Motor neuron (in vitro differentiated cells): ENCODE results near the gene COX7A1. TPM values are rescaled to one million over a fixed set of nuclear protein-coding genes. Genes with fewer than 3 reads are reported as not detected.
A peak's percentile ranks its signal among the peaks of the same experiment; 100 is the strongest.
"Not testable (repeated sequence)": the region's sequence is repeated elsewhere in the genome, so short reads cannot be mapped to it uniquely, and the experiment has no call there.

Experiments
- ATAC-seq, 8 experiments: fragments of 200-7000 bp; cut with Tn5 transposase; replicated peaks in 6 of 8; 2 replicates each; pipeline ENCODE4 v1.8.0; 2021; ENCODE audit warnings: mild to moderate bottlenecking in 8 of 8, moderate library complexity in 8 of 8
- H3K27ac ChIP-seq, 2 donors: fragments of 250-450 bp; sonication (Bioruptor Pico); 2 replicates each; pipeline ENCODE4 v1.9.0; 2021; ENCODE audit warnings: antibody characterized with exemption in 2 of 2, mild to moderate bottlenecking in 2 of 2, moderate library complexity in 1 of 2
- H3K4me1 ChIP-seq, 2 donors: fragments of 250-450 bp; sonication (Bioruptor Pico); replicated peaks in 1 of 2; 2 replicates each; pipeline ENCODE4 v1.6.1; 2021; ENCODE audit warnings: antibody characterized with exemption in 2 of 2, mild to moderate bottlenecking in 2 of 2, moderate library complexity in 1 of 2
- H3K4me3 ChIP-seq, 5 donors: fragments of 250-450 bp; sonication (Bioruptor Pico); 2 replicates each; pipeline ENCODE4 v1.9.0; 2021; ENCODE audit warnings: antibody characterized with exemption in 5 of 5, mild to moderate bottlenecking in 5 of 5, moderate library complexity in 4 of 5
- WGBS, 10 experiments: fragments of 450-650 bp; shearing (Covaris generic); methylation state at CpG; one replicate each; pipeline ENCODE4 v1.0.0; 2022; 5-methylcytosine and 5-hydroxymethylcytosine counted together
- in situ Hi-C, 9 experiments: fragments of 400-800 bp; cut with MboI; loops; one replicate each; pipeline ENCODE4 v1.15.0; 2021; ENCODE audit warnings: low sequenced_read_pairs in 9 of 9, low pct_unique_long_range_greater_than_20kb in 2 of 9; ENCODE audit not compliant: unreplicated experiment in 9 of 9
- total RNA-seq, 8 experiments: library from RNA; unstranded; fragments of 300-600 nt; gene quantifications; 2 replicates each; pipeline versions ENCODE4 v1.2.3 to v1.2.4, GENCODE V29; 2022

Gene COX7A1
- total RNA-seq: 10 to 100 TPM in 1 of 8 experiments, 1 to 10 TPM in 3, under 1 TPM in 3, not detected in 1; 0.54 to 66.9 (median 1.3) TPM

DNA sequence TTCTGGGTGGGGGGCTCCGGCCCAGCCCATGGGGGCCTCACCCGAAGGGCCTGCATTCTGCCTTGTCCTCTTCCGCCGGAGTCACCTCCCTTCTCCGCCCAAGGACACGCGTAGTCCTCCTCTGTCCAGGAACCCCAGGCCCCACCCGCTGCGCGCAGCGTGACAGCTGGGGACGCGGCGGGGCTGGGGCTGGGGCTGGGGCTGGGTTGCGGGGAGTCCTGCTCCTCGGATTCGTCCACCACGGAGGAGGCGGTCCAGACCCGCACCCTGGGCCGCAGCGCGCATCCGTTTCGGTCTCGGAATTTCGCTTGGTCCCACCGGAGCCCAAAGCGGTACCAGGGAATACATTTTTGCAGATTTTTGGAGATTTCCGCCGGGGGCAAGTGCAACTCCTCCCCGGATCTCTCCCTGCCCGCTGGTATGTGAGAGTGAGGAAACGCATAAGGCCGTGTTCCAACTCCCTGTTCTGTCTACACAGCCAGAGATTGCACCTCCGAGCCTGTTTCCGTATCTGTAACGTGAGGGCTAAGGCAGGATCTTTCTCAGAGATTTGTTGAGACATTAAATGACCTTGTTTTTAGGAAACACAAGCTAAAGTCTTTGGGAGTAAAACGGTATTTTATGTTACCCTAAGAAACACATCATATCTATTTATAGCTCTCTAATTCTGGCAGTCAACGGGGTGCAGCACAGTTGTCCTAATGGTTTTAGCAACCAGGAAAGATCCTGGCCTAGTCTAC lies at the start of gene COX7A1:
Gene COX7A1, minus strand, starts transcription at position 96 of the 740 bp plus-strand sequence. Its CDS starts 40 bp downstream, at position 56.
- in situ Hi-C loops: no loop called here
- Histone ChIP-seq H3K27ac (no peak within 1 kb of the TSS), H3K4me3 (no peak within 1 kb of the TSS), H3K4me1 (no peaks in the 10 kb centered on the region)
- 13 to 100% (median 66%) methylated on average over 1 to 19 of the region's 40 CpGs; no CpG with 5 or more reads in 2 of the 10 experiments for WGBS, 10 experiments
- peak in 7 of 8 experiments; percentile 17 to 68 (median 36) for ATAC-seq

DNA sequence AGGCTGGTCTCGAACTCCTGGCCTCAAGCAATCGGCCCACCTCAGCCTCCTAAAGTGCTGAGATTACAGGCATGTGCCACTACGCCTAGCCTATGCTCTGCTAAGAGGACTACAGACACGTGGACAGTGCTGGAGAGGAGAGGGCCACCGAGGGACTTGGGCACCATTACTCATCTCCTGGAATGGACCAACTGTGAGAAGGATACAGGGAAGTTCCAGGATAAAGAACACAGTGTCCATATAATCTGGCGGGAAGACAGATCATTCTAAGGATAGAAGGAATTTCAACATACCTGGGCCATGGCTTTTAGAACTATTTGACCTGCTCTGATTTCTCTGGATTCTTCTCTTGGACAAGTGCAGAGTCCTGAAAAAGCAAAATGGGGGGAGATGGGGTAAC lies 49.4 kb upstream of the COX7A1 start:
- no peak for ATAC-seq
- 14 to 100% (median 88%) methylated on average over 1 to 5 of the region's 6 CpGs; no CpG with 5 or more reads in 3 of the 10 experiments for WGBS, 10 experiments
- Histone ChIP-seq H3K27ac (no peak overlapping the region), H3K4me1 (no peaks in the 10 kb centered on the region), H3K4me3 (no peak overlapping the region)
- in situ Hi-C loops: no loop called here

DNA sequence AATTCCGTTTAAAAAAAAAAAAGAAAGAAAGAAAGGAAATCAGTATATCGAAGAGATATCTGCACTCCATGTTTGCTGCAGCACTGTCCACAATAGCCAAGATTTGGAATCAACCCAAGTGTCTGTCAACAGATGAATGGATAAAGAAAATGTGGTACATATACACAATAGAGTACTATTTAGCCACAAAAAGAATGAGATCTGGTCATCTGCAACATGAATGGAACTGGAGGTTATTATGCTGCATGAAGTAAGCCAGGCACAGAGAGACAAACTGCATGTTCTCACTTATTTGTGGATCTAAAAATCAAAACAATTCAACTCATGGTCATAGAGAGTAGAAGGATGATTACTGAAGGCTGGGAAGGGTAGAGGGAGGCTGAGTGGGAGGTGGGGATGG lies 45.9 kb upstream of the COX7A1 start:
- WGBS, 10 experiments: 86 to 100% (median 100%) methylated on average over 1 to 2 of the region's 2 CpGs
- in situ Hi-C loops: loop anchor here in 1 of 9 experiments (25.0 kb wide), 1 partner anchor 314 kb away; no protein-coding TSS in a partner anchor
- peak in 3 of 8 experiments; percentile 73 to 83 (median 73) for ATAC-seq
- Histone ChIP-seq H3K4me3 (no peak overlapping the region), H3K27ac (no peak overlapping the region), H3K4me1 (no peaks in the 10 kb centered on the region)

DNA sequence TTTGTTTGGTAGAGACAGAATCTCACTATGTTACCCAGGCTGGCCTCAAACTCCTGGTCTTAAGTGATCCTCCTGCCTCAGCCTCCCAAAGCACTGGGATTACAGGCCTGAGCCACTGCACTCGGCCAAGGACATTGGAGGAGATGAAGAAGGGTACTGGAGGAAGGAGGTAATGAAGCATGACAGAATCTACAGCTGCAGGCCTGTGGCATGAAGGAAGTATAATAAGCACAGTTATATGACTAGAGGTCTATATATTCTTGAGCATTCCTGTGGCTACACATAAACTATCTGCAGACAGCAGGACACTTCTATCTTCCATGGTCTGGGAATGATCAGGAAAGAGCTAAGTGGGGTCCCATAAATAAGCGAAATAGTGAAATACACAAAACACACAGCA lies 44.0 kb upstream of the COX7A1 start:
- ATAC-seq: no peak
- Histone ChIP-seq H3K4me3 (no peak overlapping the region), H3K4me1 (no peaks in the 10 kb centered on the region), H3K27ac (no peak overlapping the region)
- 50 to 100% (median 89%) methylated on average over 1 to 2 of the region's 2 CpGs; no CpG with 5 or more reads in 4 of the 10 experiments for WGBS, 10 experiments
- in situ Hi-C loops: loop anchor here in 1 of 9 experiments (25.0 kb wide), 1 partner anchor 316 kb away; no protein-coding TSS in a partner anchor

DNA sequence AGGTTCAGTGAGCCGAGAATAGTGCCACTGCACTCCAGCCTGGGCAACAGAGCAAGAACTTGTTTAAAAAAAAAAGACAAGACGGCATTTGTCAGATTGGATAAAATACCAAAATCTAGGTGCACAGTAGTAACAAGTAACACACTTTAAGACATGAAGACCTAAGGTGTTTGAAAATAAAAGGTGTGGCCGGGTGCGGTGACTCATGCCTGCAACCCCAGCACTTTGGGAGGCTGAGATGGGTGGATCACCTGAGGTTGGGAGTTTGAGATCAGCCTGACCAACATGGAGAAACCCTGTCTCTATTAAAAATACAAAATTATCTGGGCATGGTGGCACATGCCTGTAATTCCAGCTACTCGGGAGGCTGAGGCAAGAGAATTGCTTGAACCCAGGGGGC lies 34.5 kb upstream of the COX7A1 start:
- not testable (repeated sequence) for ATAC-seq, H3K4me1 ChIP-seq, H3K27ac ChIP-seq, H3K4me3 ChIP-seq
- in situ Hi-C loops: loop anchor here in 1 of 9 experiments (25.0 kb wide), 1 partner anchor 326 kb away; no protein-coding TSS in a partner anchor
- WGBS, 10 experiments: 80 to 100% (median 100%) methylated on average over 1 to 4 of the region's 5 CpGs; no CpG with 5 or more reads in 2 of the 10 experiments

DNA sequence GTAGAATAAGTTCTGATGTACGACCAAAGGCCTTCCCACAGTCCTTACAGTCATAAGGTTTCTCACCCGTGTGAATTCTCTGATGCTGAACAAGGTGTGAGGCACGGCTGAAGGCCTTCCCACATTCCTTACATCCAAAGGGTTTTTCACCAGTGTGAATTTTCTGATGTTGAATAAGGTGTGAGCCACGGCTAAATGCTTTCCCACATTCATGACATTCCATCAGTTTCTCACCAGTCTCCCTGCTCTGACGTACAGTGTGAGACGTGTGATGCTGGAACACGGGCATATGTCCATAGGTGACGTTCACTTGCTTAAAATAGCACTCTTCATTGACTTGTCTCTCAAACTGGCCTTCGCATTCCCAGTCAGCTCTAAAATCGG lies 31.0 kb upstream of the COX7A1 start:
- WGBS, 10 experiments: 0 to 100% (median 94%) methylated on average over 1 to 6 of the region's 10 CpGs; no CpG with 5 or more reads in 2 of the 10 experiments
- in situ Hi-C loops: loop anchor here in 1 of 9 experiments (25.0 kb wide), 1 partner anchor 329 kb away; no protein-coding TSS in a partner anchor
- Histone ChIP-seq H3K4me3 (no peak overlapping the region), H3K27ac (no peak overlapping the region), H3K4me1 (no peaks in the 10 kb centered on the region)
- ATAC-seq: no peak

DNA sequence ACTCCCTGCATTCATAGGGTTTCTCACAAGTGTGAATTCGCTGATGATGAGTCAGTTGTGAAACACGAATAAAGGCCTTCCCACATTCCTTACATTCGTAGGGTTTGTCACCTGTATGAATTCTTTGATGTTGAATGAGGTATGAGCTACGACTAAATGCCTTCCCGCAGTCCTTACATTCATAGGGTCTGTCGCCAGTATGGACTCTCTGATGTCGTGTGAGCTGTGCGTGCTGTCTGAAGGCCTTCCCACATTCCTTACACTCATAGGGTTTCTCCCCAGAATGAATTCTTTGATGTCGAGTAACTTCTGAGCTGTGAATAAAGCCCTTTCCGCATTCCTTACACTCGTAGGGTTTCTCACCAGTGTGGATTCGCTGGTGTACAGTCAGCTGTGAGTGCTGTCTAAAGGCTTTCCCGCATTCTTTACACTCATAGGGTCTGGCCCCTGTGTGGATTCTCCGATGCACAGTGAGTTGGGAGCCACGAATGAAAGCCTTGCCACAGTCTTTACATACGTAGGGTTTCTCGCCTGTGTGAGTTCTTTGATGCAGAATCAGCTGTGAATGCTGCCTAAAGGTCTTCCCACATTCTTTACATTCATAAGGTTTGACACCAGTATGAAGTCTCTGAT lies 30.5 kb upstream of the COX7A1 start:
- Histone ChIP-seq H3K4me3 (no peak overlapping the region), H3K4me1 (no peaks in the 10 kb centered on the region), H3K27ac (no peak overlapping the region)
- in situ Hi-C loops: loop anchor here in 1 of 9 experiments (25.0 kb wide), 1 partner anchor 330 kb away; no protein-coding TSS in a partner anchor
- 70 to 90% (median 80%) methylated on average over 1 to 16 of the region's 17 CpGs for WGBS, 10 experiments
- ATAC-seq: peak in 1 of 8 experiments; percentile 23

DNA sequence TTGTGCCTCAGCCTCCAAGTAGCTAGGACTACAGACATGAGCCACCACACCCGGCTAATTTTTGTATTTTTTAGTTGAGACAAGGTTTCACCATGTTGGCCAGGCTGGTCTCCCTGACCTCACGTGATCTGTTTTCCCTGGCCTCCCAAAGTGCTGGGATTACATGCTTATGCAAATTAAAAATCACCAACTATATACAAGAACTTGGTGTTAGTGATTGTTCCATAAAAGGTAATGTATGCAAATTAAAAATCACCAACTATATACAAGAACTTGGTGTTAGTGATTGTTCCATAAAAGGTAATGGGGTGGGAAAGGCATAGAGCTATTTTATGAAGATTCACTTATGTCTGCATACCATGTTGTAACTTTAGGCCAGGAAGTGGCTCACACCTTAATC lies 26.8 kb upstream of the COX7A1 start:
- in situ Hi-C loops: loop anchor here in 2 of 9 experiments (10.0 to 25.0 kb wide), 2 partner anchors 54 to 333 kb away; no protein-coding TSS in a partner anchor
- 17 to 100% (median 82%) methylated on average over 1 to 2 of the region's 2 CpGs; no CpG with 5 or more reads in 2 of the 10 experiments for WGBS, 10 experiments
- not testable (repeated sequence) for H3K4me1 ChIP-seq, H3K4me3 ChIP-seq, H3K27ac ChIP-seq
- ATAC-seq: peak in 3 of 8 experiments; percentile 80 to 93 (median 82)

DNA sequence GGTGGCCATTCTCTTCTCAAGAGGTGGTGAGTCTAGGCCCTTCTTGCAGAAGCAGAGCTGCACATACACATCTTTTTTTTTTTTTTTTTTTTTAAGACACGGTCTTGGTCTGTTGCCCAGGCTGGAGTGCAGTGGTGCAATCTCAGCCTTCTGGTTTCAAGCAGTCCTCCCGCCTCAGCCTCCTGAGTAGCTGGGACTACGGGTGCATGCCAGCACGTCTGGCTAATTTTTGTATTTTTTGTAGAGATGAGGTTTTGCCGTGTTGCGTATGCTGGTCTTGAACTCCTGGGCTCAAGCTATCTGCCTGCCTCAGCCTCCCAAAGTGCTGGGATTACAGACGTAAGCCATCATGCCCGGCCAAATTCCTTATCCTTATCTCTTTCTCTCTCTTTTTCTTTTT lies 21.6 kb upstream of the COX7A1 start:
- H3K4me1 ChIP-seq, ATAC-seq, H3K27ac ChIP-seq, H3K4me3 ChIP-seq: not testable (repeated sequence)
- WGBS, 10 experiments: 0 to 100% (median 84%) methylated on average over 1 to 7 of the region's 8 CpGs; no CpG with 5 or more reads in 3 of the 10 experiments
- in situ Hi-C loops: loop anchor here in 1 of 9 experiments (10.0 kb wide), 1 partner anchor 49 kb away; no protein-coding TSS in a partner anchor

DNA sequence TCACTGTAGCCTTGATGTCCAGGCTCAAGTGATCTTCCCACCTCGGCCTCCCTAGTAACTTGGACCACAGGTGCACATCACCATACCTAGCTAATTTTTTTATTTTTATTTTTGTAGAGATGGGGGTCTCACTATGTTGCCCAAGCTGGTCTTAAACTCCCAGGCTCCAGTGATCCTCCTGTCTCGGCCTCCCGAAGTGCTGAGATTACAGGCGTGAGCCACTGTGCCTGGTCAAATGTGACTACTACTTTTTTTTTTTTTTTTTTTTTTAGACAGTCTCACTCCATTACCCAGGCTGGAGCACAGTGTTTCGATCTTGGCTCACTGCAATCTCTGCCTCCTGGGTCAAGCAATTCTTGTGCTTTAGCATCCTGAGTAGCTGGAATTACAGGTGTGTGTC lies 20.6 kb upstream of the COX7A1 start:
- WGBS, 10 experiments: 73 to 100% (median 92%) methylated on average over 1 to 5 of the region's 5 CpGs; no CpG with 5 or more reads in 4 of the 10 experiments
- H3K4me1 ChIP-seq: no peaks in the 10 kb centered on the region
- no peak overlapping the region for H3K27ac ChIP-seq
- in situ Hi-C loops: loop anchor here in 1 of 9 experiments (10.0 kb wide), 1 partner anchor 48 kb away; no protein-coding TSS in a partner anchor
- no peak overlapping the region for H3K4me3 ChIP-seq
- ATAC-seq: no peak

DNA sequence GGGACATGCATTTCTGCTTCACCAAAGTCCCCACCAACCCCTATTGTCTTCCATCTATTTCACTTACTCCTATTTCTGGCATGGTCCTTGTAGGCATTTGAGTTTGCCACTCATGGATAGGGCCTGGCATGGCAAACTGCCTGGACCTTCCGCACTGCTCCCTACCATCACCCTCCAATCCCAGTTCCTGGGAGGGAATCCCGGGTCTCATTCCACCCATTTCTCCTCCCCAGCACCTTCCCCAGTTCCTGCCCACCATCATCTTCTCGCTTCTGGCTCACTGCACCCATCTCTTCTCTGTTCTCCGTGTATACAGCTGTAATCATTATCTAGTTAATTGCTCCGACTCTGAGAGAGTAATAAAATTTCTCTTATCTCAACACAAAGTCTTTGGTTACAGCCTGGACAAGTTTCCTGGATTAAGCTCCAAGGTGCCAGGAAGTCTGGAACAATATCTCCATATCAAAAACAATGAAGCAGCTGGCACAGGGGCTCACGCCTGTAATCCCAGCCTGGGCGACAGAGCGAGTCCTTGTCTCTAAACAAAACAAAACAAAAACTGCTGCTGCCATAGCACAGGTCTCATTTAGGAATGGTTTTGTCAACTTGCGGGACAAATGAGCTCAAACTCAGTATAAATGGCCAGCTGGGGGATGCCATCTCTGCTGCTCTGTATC lies 17.0 kb upstream of the COX7A1 start:
- no peaks in the 10 kb centered on the region for H3K4me1 ChIP-seq
- peak in 3 of 8 experiments; percentile 43 to 48 (median 47) for ATAC-seq
- no peak overlapping the region for H3K4me3 ChIP-seq
- in situ Hi-C loops: no loop called here
- WGBS, 10 experiments: 40 to 92% (median 81%) methylated on average over 1 to 9 of the region's 9 CpGs; no CpG with 5 or more reads in 2 of the 10 experiments
- no peak overlapping the region for H3K27ac ChIP-seq

DNA sequence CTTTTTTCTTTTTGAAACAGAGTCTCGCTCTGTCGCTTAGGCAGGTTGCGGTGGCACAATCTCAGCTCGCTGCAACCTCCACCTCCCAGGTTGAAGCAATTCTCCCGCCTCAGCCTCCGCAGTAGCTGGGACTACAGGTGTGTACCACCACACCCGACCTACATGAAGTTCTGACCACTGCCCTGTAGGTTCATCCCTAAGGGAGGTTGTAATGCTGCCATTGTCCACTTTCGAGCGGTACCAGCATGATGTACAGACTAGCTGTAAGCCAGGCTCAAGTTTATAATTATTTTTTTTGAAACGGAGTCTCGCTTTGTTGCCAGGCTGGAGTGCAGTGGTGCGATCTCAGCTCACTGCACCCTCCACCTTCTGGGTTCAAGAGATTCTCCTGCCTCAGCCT lies 11.6 kb upstream of the COX7A1 start:
- no peak for ATAC-seq
- in situ Hi-C loops: no loop called here
- WGBS, 10 experiments: 88 to 100% (median 100%) methylated on average over 1 to 11 of the region's 12 CpGs; no CpG with 5 or more reads in 3 of the 10 experiments

More for the DNA sequence above, 11.6 kb upstream of the COX7A1 start:
- Histone ChIP-seq H3K4me1 (no peaks in the 10 kb centered on the region), H3K27ac (no peak overlapping the region), H3K4me3 (no peak overlapping the region)
